H1 (cell line): Measurements from ENCODE around the gene ABHD16A.

Experiments used
- CBX5 ChIP-seq: fragments of 300-800, 300-1000 bp; sonication (generic); IDR thresholded peaks from 2 replicates; pipeline ENCODE4 v1.7.1; 2016; ENCODE audit warnings: antibody characterized with exemption, low read length, low read depth
- CHD2 ChIP-seq: IDR thresholded peaks from 2 replicates; pipeline ENCODE4 v1.6.1; 2012; ENCODE audit warnings: low read length, improper control_type of control experiment
- CTCF ChIP-seq, 3 experiments: IDR thresholded peaks; 1 replicate in 2 of 3; 2 replicates in 1 of 3; pipeline versions ENCODE4 v1.5.1 to v1.6.1; 2011; ENCODE audit warnings: low read length in 3 of 3, mild to moderate bottlenecking in 3 of 3, inconsistent platforms in 2 of 3, low read depth in 1 of 3, moderate library complexity in 1 of 3; ENCODE audit not compliant: insufficient read depth in 1 of 3; ENCODE audit errors: control extremely low read depth in 1 of 3
- MAX ChIP-seq: IDR thresholded peaks from 2 replicates; pipeline ENCODE4 v1.6.1; 2012; ENCODE audit warnings: inconsistent platforms
- SIN3A ChIP-seq, 2 experiments: IDR thresholded peaks in 1 of 2; conservative IDR thresholded peaks in 1 of 2; 2 replicates each; pipeline ENCODE4 v1.6.1; 2011 to 2012; ENCODE audit warnings: low read length in 2 of 2, improper control_type of control experiment in 1 of 2, low read depth in 1 of 2, mild to moderate bottlenecking in 1 of 2

DNA sequence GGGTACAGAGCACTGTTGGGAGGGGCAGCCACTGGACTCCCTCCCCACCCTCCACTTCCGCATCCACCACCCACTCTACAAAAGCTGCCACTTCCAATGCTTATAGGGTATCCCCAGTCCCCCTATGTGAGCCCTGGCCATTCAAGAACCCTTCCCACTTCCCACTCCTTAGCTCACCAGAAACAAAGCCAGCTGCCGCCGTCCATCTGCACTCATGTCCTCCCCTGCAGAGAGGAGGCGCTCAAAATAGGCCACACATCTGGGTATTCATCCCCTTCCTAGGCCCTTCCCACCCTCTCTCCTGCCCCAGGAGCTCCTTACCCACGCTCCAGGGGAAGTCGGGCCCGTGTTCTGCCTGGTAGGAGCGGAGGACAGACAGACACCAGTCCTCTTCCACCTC, 15.8 kb downstream of the ABHD16A start:
- TF ChIP-seq SIN3A (conservative IDR thresholded peaks at IDR 0.05 in 1 of 2, IDR thresholded peaks at IDR 0.05 in 1 of 2; ENCODE audit: low read depth in 1 of 2, low read length in 2 of 2): no peak
- no peak for TF ChIP-seq MAX
- TF ChIP-seq CBX5: no peak
- no peak for TF ChIP-seq CTCF (IDR thresholded peaks at IDR 0.05; ENCODE audit: control extremely low read depth in 1 of 3, insufficient read depth in 1 of 3, low read depth in 1 of 3, low read length in 3 of 3)
- no peak for TF ChIP-seq CHD2
